GM18498 (cell line): ENCODE data around the gene TCF7L2.

Experiments
- ATAC-seq: cut with Tn5 transposase; IDR thresholded peaks from one replicate; pipeline ENCODE4 v1.9.1; 2021; ENCODE audit warnings: mild to moderate bottlenecking, moderate library complexity; ENCODE audit not compliant: unreplicated experiment

TCF7L2 gene

DNA sequence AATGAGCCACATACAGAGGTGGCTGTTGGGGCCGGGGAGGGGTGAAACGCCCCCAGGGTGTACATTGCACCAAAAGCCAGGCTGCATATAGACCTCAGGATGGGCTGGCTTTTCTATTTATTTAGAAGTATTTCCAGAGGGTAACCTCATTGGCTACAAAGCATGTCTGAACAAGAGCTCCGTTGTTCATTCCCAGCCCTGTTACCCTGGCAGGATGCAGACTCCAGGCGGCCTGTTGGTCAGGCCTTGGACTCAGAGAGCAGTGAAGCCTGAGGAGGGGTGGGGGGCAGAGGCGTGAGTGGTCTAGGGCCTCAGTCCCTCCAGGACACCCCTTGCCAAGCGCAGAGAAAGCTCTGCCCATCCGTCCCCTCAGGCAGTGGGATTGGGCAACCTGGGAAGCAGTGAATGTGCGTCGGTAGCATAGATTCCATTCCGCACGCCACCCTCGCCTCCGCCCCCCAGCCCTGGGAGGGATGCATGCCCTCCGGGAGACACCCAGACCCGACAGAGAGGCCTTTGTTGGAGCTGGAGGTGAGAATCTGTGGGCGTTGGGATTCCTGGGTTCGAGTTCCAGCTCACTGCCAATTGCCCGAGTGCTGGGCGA is 41.9 kb downstream of the TCF7L2 start:
- ATAC-seq = no peak

DNA sequence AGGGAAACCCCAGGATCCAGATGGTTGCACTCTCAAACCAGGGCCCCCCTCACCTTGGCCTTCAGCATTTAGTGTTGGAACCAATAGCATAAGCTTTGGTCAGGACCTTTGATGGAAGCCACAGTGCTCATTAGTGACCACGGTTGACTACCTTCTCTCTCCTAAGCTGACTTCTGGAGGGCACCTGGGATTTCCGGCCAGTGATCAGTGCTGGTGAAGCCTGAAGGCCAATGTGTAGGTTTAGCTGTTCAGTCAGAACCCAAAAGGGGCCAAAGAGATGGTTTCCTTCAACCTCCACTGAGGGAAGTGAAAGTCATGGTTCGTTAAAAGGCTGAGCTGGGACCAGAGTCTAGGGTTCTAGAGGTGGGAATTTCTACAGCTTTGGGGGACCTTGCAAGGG is 46.4 kb downstream of the TCF7L2 start:
- no peak for ATAC-seq

DNA sequence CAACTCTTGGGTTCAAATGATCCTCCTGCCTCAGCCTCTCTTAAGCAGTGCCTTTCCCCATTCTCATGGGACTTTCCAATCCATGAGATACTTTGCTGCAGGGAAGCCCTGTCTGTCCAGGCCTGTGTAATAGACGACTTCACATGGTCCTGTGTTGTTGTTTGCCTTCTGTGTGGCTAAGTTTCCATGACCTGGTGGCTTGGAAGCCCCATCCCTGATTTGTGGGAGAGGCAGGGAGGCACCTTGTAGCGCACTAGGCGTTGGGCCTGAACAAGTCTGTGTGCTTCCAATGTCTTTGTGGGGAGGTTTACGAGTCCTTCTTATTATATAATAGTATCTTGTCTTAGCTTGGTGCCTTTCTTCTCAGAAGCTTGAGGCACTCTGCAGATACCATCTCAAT is 49.1 kb downstream of the TCF7L2 start:
- ATAC-seq = no peak

DNA sequence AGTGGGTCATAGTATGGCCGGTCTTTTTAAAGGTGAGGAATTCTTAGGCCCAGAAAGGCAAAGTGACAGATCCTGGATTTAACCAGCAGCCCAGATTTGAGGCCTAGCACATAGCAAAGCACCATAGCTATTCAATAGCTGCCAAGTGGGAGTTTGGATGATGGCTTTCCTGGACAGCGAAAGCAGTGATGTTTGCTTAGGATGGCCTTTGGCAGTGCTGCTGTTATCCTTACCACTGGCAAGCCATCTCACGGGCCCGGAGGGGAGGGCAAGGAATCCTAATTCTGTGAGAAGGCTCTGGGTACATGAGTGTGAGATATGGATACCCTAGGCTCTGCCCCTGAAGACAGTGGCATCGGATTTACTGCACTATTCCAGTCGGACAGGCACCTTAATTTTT is 50.4 kb downstream of the TCF7L2 start:
- ATAC-seq = no peak

DNA sequence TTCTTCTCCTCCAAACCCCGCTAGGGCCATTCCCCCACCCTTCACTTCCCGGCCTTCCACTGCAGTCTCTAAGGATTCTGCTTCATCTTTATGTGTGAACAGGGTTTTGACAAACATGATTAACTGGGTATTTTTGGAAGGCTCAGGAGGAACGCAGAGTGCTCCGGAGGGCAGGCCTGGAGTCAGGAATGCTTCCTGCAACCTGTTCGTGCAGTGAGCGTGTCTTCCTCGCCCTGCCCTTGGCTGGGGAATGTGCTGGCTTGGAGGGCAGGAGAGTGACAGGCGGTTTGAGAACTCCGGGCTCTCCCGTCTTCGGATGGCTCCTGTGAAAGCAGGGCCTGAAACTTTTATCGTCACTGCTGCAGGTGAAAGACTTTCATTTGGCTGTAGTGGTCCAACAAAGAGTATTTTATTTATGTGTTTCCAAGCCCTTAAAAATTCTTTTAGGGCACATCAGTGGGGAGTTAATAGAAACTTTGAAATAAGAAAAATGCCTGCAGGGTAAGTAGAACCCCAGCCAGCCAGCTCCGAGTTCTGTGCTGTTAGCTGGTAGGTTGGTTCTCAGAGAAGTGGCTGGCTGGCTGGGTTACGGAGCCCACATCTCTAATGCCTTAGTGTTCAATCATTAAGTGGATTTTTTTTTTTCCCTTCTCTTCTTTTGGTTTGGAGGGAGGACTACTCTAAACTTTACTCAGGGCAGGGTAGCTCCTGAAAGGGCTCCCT is 51.0 kb downstream of the TCF7L2 start:
- ATAC-seq = no peak

DNA sequence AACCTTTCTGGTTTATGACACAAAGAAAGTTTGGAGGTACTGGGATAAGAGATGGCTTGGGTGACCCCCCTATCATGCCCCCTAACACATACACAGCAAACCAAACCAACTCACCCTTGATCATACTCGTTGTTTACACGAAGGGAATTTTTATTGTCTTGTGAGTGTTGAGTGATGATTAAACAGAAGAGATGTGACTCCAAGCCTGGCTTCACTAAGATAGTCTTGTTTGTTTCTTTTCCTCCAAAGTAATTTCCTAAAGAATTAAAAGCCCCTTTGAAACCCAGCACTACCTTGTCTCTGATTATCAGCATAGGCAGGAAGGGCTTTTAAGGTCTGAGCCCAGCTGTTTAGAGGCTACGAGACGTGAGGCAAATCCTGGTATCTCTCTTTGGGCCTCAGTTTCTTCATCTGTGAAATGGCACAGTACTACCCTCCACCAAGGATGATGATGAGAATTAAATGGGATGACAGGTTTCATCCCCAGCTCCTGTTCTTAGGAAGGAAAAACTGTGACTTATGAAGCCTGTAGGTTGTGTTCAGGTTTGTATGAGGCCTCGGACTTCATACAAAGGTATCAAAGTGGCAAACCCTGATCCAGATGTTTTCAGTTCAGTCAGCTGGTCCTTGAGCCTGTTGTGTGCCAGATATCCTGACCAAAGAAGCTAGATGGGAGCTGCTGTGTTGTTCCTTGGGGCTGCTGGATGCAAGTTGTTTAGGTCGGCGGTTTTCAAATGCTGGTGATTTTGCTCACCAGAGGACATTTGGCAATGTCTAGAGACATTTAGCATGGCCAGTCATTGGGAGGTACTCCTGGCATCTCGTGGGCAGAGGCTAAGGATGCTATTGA is 51.8 kb downstream of the TCF7L2 start:
- ATAC-seq = no peak

DNA sequence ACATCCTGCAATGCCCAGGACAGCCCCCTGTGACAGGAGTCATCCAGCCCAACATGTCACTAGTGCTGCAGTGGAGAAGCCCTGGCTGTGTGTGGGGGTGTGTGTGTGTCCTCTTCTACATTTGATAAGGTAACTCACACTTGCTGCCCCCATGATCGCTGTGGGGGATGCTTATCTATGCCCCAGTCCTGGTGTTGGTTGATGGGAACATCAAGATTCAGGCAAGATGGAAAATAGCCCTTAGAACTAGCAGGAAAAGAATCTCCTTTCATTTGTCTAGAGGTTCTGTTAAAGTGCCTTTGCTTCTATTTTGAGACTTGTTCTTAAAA is 52.4 kb downstream of the TCF7L2 start:
- ATAC-seq = no peak

DNA sequence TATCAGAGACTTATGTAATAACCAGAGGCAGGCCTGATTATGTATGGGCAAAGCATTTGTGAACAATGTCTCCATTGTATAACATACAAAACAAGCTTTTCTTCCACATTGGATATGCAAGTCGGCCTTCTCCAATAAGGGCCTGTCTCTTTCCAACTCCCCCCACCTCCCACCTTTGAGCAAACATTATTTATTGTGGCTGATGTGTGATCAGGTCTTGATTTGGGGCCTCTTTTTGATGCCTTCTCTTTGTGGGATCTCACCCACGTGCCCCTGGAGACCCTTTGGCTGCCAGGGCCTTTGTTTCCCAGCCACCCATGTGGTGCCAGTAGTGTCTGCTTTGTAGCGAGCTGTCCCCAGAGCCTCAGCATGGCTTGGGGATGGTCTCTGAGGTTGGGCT is 53.0 kb downstream of the TCF7L2 start:
- ATAC-seq = no peak

DNA sequence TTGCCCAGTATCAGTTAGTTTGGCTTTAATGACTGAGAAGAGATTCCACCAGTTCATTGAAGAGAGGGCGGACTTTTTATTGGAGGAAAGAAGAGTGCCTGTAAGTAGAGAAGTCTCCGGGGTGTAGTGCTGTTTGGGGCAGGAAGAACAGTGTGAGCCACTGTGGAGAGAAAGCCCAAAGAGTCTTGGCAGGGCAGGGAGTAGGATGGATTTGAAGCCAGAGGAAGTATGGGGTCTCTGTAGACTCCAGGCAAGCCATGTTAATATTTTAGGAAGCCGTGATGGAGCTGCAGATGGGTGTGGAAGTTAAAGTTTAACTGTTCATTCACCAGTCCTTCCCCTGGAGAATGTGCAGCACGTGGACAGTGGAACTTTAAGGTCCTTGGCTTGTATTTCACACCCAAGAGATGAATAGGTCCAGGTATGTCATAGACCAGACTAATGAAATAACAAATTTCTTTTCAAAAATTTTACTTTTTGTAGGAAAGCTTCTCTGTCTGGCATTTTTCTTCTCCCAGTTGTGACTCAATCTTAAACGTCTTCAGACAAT is 54.1 kb downstream of the TCF7L2 start:
- no peak for ATAC-seq

DNA sequence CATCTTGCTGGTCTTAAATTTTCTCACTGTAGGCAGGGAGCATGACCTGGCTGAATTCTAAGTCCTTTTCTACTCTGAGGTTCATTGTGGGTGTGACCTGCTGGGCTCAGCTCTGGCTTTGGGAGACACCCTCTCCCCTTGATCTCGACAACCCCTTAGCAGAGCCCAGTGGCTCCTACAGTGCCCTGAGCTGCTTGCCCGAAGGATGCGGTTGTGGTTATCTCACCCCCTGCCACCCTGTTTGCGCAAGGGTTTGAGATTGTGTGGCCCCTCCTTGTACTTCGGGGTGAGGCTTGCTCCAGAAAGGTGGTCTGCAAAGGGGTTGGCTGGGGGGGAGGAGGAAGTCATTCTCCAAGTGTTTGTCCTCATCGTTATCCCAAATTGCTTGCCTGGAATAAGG is 55.3 kb downstream of the TCF7L2 start:
- ATAC-seq = no peak

DNA sequence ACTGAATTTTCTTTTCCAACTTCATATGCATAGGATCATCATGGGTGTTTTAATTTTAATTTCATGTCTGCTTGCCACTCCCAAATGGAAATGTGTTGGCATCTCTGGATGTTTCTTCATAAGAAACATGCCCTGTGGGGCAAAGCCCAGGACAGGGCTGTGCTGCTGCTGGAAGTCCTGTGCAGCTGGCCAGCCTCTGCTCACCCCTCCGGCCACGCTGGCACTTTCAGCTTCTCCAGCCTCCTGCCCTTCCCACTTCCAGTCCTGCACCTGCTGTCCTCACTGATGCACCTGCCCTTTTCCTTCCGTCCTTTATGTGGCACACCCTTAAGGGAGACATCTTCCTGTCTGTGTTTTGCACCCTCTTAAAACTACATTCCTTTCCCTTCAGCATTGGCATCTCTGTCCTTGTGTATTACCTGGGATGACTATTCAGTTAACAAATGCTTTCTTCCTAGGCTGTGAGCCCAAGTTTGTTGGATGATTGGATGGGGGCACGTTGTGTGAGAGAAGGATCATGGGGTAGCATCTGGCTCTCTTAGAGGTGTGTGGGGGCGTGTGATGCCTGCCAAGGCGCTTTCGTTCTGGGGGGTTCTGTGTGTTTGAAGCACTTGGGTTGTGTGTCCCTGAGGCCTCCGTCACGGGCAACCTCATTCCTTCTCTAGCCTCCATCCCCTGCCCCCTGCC is 56.8 kb downstream of the TCF7L2 start:
- no peak for ATAC-seq

DNA sequence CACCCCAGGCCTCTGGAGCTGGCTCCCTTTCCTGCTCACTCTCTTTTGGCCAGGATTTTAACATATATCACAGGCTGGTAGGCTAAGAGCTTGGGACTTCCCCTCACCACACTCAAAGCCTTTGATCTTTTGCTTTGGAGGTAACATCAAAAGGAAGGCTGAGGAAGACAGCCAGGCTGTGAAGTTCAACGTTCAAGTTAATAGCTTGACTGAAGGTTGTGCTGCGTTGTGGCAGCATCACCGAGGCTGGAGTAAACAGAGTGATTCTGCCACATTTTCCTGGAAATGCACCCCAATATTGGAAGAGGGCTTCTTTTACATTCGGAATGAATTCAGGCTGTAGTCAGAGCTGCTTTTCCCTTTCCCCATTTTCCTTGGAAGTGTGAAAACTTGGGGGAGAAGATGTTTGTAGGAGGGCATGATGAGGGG is 57.3 kb downstream of the TCF7L2 start:
- ATAC-seq = no peak

DNA sequence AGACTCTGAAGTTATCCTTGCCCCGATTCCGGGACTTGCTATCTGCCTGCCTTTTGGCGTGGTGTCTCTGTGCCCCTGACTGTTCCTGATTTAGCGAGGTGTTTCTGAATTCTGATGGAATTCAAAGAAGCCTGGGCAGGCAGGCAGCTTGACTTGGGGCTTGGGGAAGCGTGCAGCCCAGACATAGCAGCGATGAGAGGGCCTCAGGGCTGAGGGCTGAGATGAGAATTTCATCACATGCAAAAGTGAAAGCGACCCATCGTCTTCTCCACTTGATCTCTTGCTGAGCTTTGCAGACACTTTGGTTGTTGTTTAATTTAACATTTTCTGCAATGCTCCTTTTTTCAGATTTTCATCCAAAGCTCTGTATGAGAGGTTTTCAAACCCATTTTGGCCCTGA is 57.8 kb downstream of the TCF7L2 start:
- no peak for ATAC-seq

DNA sequence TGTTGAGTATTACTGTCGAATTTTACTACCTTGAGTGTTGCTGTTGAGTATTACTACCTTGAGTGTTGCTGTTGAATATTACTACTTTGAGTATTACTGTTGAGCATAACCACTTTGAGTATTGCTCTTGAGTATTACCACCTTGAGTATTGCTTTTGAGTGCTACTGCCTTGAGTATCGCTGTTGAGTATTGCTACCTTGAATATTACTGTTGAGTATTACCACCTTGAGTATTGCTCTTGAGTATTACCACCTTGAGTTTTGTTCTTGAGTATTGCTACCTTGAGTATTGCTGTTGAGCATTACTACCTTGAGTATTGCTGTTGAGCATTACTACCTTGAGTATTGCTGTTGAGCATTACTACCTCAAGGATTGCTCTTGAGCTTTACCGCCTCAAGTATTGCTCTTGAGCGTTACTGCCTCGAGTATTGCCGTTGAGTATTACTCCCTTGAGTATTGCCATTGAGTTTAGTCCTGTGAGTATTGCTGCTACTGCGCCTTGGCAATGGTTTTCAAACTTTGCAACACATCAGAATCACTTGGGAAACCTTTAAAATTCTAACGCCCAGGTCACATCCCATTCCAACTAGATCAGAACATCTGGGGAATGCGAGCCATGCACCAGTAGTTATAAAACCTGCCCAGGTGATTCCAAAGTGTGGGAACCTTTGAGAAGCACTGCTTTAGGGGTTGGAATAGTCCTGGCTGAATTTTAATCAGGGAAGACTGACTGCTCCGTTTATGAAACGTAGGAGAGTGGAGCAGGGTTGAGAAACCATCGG is 61.7 kb downstream of the TCF7L2 start:
- ATAC-seq = no peak

DNA sequence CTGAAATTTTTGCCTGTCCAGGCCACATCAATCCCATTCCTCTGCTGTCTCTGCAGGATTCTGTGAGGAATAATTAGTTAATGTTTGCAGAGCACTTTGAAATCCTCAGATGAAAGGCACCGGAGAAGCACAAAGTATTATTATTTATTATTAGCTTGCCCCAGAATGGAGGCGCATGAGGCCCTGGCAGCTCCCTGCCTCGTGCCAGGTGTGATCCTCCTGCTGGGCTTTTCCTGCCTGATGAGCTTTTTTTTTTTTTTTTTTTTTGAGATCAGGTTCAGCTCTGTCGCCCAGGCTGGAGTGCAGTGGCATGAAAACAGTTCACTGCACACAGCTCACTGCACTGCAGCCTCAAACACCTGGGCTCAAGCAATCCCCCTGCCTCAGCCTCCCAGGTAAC is 65.2 kb downstream of the TCF7L2 start:
- no peak for ATAC-seq

DNA sequence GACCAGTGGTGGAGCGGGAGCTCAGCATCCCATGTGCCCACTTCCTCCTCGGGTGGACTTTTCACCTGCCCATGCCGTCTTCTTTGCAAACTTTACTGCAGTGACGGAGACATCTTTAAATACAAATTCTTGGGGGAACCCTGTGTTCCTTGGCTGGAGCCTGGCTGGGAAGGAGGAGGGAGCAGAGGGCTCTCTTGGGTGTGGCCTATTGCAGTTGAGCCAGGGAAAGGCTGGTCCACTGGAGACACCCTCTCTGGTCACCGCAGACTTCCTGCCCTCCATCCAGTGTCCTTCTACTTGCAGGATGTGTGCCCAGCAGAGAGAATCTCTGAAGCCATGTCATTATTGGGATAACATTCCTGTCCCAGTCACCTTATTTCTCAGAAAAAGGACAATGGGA is 67.3 kb downstream of the TCF7L2 start:
- no peak for ATAC-seq

DNA sequence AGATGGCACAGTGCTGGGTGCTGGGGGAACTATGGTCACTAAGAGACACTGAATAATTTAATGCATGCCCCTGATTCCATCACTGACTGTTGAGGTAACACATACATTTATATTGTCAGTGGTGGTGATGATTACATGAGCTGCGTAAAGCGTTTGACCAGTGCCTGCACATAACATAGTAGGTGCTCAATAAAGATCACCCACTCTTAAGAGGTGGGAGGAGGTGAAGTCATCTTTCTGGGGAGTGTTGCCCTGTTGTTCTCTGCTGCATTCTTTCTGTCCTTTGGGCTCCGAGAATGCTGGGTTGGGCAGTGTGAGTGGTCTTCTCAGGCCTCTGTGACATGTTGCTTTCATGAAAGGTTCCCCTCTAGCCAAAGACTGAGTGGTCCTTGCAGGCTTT is 68.0 kb downstream of the TCF7L2 start:
- ATAC-seq = no peak

DNA sequence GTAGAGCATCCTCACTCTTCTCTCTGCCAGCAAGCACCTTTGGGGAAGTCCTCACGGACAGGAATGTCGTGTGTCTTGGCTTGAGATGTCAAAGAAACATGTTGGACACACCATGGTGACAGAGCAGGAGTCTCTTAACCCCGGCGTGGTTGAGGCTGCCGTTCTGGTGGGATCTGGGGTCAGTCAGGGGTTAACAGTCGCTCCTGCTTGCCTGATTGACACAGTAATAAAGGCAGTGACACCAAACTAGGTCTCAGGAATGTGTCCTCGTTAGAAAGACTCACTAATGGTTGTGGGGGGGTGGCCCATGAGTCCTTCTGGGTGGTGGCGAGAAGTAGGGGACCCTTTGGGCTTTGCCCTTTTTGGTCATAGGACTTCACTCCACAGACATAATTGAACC is 69.0 kb downstream of the TCF7L2 start:
- ATAC-seq = no peak

DNA sequence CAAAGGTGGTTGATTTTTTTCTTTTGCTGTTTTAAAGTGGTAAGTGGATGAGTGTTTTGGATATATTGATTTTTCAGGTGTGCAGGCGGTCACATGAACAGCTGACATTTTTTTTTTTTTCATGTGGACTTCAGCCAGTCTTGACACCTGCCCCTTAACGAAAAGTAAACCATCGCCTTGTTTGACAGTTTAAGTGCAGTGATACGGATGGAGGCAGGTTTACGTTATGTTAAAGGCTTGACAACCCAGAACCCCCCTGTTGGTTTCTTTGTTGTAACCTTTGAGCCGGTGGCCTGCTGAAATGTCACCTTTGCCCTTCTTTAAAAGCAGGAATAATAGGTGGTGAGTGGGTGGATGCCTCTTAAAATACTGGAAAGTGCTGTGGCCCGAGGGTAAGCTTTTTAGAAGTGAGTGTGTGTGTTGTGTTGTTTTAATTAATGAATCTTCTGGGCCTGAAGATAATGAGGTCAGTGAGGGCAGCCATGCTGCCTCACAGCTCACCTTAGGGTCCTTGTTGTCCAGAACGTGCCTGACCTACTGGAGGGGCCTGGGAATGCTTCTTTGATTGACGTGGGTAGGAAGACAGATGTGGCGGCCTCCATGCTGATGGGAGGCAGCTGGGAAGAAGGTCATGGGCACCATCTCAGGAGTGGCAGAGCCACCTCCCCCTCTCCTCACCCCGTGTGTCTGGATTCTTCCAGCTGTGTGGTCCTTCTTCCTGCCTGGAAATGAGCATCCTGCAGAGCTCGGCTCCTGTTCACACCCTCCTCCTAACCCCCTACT is 69.8 kb downstream of the TCF7L2 start:
- no peak for ATAC-seq

DNA sequence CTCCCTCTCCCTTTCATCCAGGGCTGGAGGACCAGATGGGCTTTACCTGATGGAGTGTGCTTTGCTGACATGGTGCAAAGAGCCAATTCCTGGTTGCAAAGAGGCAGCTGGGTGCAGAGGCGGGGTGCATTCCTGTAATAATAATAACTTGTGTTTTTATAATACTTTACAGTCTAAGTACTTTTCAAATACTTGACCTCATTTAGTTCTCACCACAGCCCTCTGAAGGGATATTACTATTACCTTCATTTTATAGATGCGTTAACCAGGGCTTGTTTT is 70.4 kb downstream of the TCF7L2 start:
- ATAC-seq = no peak
